ENCODE results near the gene KERA. TPM values are rescaled to one million over a fixed set of nuclear protein-coding genes. Genes with fewer than 3 reads are reported as not detected.
A peak's percentile ranks its signal among the peaks of the same experiment; 100 is the strongest.

The KERA gene
- total RNA-seq, 1 experiment from 2014 or later, result not detected

- Mint-ChIP-seq H3K36me3 (ENCODE audit: insufficient read depth, unreplicated experiment) (no peaks in the 10 kb centered on the region), H3K27me3 (ENCODE audit: insufficient read depth, unreplicated experiment) (peaks cover 5% of the 10 kb centered on the region), H3K4me3 (ENCODE audit: unreplicated experiment) (no peak overlapping the region), H3K4me1 (ENCODE audit: insufficient read depth, unreplicated experiment) (peaks cover 5% of the 10 kb centered on the region), H3K27ac (ENCODE audit: low read depth, unreplicated experiment) (no peak overlapping the region), H3K9me3 (ENCODE audit: unreplicated experiment) (no peaks in the 10 kb centered on the region)
- ChIA-PET CTCF (interaction anchor here (0.6 to 3.2 kb wide), 3 partner anchors 9 to 113 kb away, joined by 3 to 20 read pairs (median 3); no protein-coding TSS in a partner anchor), POLR2A (no interaction called here)
- TF ChIP-seq CTCF (IDR thresholded peaks at IDR 0.05; ENCODE audit: unreplicated experiment), result no peak
- intact Hi-C loops (cut with micrococcal nuclease), result no loop called here
- no TSS peak for BruUV-seq (replicated peaks)
- no peak for DNase-seq (ENCODE audit: unreplicated experiment)
Measured at GRCh38 chr12:91099341-91099740, 41.5 kb upstream of the KERA start.

- BruUV-seq (replicated peaks), result no TSS peak
- DNase-seq (ENCODE audit: unreplicated experiment), result peak; percentile 71
- Mint-ChIP-seq H3K27me3 (ENCODE audit: insufficient read depth, unreplicated experiment) (peaks cover 9% of the 10 kb centered on the region), H3K4me3 (ENCODE audit: unreplicated experiment) (no peak overlapping the region), H3K4me1 (ENCODE audit: insufficient read depth, unreplicated experiment) (peaks cover 5% of the 10 kb centered on the region), H3K27ac (ENCODE audit: low read depth, unreplicated experiment) (no peak overlapping the region), H3K9me3 (ENCODE audit: unreplicated experiment) (no peaks in the 10 kb centered on the region), H3K36me3 (ENCODE audit: insufficient read depth, unreplicated experiment) (no peaks in the 10 kb centered on the region)
- CTCF ChIA-PET, result interaction anchor here (0.6 to 3.2 kb wide), 3 partner anchors 10 to 113 kb away, joined by 3 to 20 read pairs (median 3); no protein-coding TSS in a partner anchor
- no peak for TF ChIP-seq CTCF (IDR thresholded peaks at IDR 0.05; ENCODE audit: unreplicated experiment)
- POLR2A ChIA-PET, result no interaction called here
- intact Hi-C loops (cut with micrococcal nuclease), result no loop called here
Measured at GRCh38 chr12:91098941-91099340, 41.1 kb upstream of the KERA start.

GRCh38 chr12:91098461-91098860 is 40.6 kb upstream of the KERA start:
- ChIA-PET CTCF (interaction anchor here (3.2 kb wide), 1 partner anchor 10 kb away, joined by 20 read pairs; no protein-coding TSS in a partner anchor), POLR2A (no interaction called here)
- BruUV-seq (replicated peaks), result no TSS peak
- Mint-ChIP-seq H3K27me3 (ENCODE audit: insufficient read depth, unreplicated experiment) (peaks cover 14% of the 10 kb centered on the region), H3K27ac (ENCODE audit: low read depth, unreplicated experiment) (no peak overlapping the region), H3K4me1 (ENCODE audit: insufficient read depth, unreplicated experiment) (peaks cover 5% of the 10 kb centered on the region), H3K9me3 (ENCODE audit: unreplicated experiment) (no peaks in the 10 kb centered on the region), H3K36me3 (ENCODE audit: insufficient read depth, unreplicated experiment) (no peaks in the 10 kb centered on the region), H3K4me3 (ENCODE audit: unreplicated experiment) (no peak overlapping the region)
- no peak for DNase-seq (ENCODE audit: unreplicated experiment)
- no peak for TF ChIP-seq CTCF (IDR thresholded peaks at IDR 0.05; ENCODE audit: unreplicated experiment)
- intact Hi-C loops (cut with micrococcal nuclease), result no loop called here

GRCh38 chr12:91094957-91095356 is 37.1 kb upstream of the KERA start:
- Mint-ChIP-seq H3K9me3 (ENCODE audit: unreplicated experiment) (peaks cover 9% of the 10 kb centered on the region), H3K36me3 (ENCODE audit: insufficient read depth, unreplicated experiment) (no peaks in the 10 kb centered on the region), H3K4me3 (ENCODE audit: unreplicated experiment) (no peak overlapping the region), H3K27me3 (ENCODE audit: insufficient read depth, unreplicated experiment) (peaks cover 14% of the 10 kb centered on the region), H3K4me1 (ENCODE audit: insufficient read depth, unreplicated experiment) (peaks cover 5% of the 10 kb centered on the region), H3K27ac (ENCODE audit: low read depth, unreplicated experiment) (no peak overlapping the region)
- DNase-seq (ENCODE audit: unreplicated experiment), result no peak
- no TSS peak for BruUV-seq (replicated peaks)
- CTCF ChIA-PET, result interaction anchor here (1.7 kb wide), 1 partner anchor 13 kb away, joined by 6 read pairs; no protein-coding TSS in a partner anchor
- no peak for TF ChIP-seq CTCF (IDR thresholded peaks at IDR 0.05; ENCODE audit: unreplicated experiment)
- POLR2A ChIA-PET, result no interaction called here
- intact Hi-C loops (cut with micrococcal nuclease), result no loop called here
